NCI-H345 treated with DMSO at 0.1 percent for 48 hours (cell line): ENCODE measurements around the gene ZNF689.

Experiments
- DNase-seq: peaks from one replicate; lab custom pipeline; 2025; ENCODE audit not compliant: unreplicated experiment; lab: John Stamatoyannopoulos, UW

Gene ZNF689

DNA sequence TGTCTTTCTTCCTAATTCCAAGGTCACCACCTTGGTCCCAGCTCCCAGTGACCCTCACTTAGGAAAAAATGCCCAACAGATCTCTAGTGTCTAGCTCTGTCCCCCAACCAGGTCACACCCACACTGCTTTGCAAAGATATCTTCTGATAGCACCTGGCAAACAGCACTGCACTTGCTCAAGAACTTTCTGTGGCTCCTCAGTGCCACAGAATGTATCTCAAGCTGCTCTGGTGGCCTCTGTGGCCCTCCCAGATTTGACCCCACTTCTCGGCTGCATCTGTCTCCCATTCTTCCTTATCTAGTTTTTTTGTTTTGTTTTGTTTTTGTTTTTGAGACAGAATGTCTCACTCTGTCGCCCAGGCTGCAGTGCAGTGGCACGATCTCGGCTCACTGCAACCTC is 43.7 kb downstream of the ZNF689 start:
- DNase-seq = no peak

DNA sequence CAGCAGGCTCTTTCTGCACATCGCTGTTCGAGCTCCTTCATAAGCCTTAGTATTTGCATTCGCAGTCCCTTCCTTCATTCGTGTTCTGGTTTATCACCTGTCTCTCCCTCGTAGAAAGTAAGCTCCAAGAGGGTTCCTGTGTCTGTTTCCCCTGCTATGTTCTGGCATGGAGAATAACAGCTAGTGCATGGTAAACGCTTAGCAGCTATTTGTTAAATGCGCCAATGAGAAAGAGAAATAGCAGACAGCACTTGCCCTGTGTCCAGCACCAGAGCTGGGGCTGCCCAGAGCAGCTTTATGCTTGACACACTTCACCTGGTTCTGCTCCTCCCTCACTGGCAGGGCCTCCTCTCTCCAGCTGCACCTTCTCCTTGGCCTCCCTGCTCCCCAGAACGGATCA is 44.2 kb downstream of the ZNF689 start:
- DNase-seq = no peak

DNA sequence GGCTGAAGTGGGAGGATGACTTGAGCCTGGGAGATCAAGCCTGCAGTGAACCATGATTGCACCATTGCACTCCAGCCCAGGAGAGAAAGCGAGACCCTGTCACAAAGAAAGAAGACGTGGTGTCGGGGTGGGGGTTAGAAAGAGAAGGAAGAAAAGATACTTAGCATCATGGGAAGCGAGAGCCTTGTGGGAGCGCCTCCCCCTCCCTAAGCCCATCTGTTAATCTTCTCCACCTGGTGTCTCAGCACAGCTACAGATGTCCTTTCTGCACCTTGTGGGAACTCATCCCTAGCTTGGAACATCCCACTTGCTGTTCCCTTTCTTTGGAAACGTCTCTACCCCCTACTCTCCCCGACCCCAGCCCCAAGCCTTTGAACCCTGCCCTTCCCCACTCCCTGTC is 44.7 kb downstream of the ZNF689 start:
- DNase-seq = no peak

DNA sequence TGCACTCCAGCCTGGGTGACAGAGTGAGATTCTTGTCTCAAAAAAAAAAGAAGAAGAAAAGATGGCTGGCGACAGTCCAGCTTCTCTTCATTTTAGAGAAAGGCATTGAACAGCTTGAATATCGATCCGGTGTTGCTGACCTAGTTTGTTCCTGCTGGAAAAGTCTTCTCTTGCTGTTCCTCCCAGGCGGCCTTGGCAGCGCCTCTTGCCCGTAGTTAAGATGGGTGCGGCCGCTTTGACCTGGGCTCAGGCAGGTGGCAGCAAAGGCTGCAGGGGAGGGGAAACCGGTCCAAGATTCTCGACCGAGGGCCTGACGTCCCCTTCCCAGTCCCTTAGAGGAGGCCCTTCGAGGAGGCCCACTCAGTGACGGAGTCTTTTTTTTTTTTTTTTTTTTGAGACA is 48.2 kb downstream of the ZNF689 start:
- no peak for DNase-seq

DNA sequence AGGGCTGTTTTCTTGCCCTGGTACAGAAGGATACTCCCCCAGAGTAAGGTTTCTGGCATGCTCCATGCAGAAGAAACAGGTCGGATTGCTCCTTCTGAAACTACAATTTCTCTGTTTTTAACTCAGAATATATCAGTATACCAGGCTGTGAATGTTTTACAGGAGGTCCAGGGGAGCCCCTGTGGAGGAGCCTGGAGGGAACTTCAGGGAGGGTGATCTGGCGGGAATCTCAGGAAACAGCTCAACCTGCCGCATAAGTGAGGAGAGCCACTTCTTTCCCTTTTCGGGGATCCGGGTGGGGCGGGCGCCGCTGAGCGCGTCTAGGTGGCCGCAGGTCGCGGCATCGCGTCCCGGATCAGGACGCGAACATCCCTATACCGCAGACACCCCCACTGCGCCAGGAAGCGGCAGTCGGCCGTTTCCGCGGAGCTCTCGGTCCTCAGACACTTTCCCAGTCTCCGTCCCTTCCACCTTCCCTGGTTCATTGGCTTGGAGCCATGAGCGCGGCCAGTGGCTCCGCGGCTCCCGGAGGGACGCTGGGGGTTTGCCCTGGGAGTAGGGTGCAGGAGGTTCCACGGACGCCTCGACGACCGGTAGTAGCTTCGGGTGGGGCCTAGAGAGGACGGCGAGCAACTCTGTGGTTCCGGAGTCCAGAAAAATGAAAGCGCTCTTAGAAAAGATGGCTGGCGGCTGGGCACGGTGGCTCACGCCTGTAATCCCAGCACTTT is 48.9 kb downstream of the ZNF689 start:
- DNase-seq = no peak

DNA sequence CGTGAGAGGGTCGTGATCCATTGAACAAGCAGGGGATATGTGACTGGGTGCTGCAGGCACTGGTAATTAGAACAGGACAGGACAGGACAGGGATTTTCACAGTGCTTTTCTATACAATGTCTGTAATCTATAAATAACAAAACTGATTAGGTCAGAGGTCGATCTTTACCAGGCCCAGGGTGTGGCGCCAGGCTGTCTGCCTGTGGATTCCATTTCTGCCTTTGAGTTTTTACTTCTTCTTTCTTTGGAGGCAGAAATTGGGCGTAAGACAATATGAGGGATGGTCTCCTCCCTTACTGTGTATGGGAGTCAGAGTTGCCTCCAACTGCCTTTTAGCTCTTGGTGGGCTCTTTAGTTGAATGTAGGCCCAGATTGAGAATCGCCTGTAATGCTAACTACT is 50.5 kb downstream of the ZNF689 start:
- DNase-seq = no peak

DNA sequence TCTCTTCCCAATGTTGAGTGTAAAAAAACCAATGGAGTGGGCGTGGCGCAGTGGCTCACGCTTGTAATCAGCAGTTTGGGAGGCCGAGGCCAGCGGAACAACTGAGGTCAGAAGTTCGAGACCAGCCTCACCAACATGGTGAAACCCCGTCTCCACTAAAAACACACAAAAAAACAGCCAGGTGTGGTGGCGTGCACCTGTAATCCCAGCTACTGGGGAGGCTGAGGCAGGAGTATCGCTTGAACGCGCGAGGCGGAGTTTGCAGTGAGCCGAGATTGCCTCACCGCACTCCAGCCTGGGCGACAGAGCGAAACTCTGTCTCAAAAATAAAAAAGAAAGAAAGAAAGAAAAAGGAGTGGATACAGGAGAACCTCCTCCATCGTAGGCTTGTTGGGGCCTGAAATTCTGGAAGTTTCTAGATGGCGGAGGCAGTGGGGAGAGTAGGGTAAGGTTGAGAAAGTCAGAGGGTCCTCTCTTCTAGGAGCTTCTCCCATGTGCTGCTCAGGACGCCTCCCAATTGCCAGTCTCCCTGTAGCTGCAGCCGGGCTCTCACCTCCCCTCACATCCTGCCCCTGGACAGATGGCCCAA is 51.3 kb downstream of the ZNF689 start:
- DNase-seq = no peak

DNA sequence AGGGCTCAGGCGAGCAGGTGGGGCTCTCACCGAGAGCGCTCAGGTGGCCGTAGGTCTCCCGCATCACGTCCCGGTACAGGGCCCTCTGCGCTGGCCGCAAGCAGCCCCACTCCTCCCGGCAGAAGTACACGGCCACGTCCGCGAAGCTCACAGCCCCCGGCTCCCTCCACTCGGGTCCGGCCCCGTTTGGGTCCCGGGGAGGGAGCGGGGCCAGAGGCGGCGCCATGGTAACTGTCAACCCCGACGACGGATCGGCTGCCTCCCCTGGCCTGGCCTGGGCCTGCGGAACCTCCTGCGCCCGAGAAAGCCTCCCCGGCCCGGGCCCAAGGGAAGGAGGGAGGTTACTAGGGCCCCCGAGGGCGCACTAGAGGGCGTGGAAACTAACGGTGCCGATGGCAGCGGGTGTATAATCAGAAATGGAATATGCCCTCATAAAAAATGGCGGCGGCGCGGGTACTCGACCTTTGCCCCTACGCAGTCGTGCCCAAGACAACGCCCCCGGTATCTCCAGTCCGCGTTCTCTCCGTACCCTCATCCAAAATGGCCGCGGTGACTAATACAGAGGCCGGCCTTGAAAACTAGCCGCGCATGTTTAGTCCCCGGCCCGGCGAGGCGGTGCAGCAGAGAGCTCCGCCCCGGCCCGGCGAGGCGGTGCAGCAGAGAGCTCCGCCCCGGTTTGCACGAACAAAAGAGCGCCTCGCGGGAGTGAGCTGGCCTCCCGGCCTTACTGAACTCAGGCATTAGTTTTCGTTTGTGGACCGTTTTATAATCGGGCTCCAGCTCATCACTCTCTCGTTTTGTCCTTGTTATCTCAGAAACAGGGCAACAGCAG is 52.0 kb downstream of the ZNF689 start, which contains the start of gene ZNF764:
TSS of gene ZNF764 (minus strand) at position 418 of the 832 bp plus-strand sequence. CDS start at position 226, 192 bp downstream.
- peak; percentile 99 for DNase-seq

DNA sequence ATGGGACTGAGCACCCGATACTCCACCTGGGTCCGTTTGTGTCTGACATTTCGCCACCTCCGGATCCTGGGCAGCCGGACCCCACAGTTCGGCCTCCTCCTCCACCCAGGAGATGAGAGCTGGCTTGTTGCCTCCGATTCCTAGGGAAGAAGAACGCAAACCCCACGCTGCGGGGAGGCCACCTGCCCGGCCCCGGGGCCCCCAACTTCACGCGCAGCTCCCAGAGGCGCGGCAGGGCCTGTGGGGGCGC is 52.6 kb downstream of the ZNF689 start:
- DNase-seq = no peak

DNA sequence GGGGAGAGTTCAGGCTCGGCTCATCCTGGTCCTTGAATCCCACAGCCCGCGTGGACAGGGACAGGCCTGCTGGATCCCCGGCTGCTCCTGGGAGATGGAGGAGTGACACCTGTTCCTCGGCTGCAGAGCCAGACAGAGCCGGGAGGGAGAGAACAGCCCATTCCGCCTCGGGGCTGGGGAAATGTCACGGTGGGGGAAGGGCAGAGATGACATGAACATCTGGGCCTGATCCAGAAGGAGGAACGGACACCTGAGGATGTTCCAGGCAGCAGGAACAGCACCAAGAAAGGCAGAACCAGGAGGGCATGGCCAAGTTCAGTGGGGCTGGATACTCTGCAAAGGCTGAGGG is 54.1 kb downstream of the ZNF689 start:
- no peak for DNase-seq

DNA sequence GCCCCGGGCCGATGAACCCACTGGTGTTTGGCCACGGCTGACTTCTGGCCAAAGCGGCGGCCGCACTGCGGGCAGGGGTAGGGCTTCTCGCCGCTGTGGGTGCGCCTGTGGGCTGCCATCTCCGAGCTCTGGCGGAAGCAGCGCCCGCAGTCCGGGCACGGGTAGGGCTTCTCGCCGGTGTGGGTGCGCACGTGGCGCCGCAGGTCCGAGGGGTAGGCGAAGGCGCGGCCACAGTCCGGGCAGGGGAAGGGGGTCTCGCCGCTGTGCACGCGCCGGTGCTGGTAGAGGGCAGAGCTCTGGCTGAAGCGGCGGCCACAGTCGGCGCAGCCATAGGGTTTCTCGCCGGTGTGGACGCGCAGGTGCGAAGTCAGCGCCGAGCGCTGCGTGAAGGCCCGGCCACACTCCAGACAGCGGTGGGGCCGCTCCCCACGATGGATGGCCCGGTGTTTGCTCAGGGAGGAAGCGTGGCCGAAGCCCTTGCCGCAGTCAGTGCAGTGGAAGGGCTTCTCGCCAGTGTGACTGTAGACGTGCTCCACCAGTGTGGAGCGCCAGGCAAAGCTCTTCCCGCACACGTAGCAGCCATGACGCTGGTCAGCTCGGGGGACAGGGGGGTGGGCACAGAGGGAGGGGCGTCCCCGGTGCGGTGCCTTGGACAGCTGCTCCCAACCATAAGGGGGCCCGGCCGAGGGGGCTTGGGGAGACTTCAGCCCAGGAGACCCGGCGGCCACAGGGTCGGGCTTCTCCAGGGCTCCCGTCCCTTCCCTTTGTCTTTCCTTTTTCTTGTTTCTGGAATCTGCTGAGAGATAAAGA is 54.7 kb downstream of the ZNF689 start:
- DNase-seq = no peak

DNA sequence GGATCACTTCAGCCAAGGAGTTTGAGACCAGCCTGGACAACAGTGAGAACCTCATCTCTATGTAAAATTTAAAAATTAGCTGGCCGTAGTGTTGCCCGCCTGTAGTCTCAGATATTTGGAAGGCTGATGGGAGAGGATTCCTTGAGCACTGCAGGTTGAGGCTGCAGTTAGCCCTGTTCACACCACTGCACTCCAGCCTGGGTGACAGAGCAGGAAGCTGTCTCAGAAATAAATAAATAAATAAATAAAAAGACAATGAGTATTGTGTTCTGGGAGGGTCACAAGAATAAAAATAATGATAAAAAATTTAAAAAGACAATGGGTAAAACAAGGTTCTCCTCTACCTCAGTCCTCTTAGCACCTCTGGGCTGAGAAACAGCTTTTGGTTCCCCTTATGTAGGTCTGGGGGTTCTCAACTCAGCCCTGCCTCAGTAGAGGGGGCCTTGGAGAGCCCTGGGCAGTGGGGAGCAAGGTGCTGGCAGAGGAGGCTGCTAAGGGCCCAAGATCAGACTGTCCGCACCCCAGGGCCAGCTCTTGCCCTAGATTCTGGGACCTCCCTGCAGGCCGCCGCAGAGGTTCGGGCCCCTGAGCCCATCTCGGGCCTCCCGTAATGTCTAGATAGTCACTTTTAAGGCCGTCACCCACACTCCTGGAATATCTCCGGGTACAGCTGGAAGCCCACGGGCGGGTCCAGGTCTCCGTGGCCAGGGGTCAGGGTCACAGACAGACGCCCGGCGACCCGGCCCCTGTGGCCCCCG is 55.5 kb downstream of the ZNF689 start:
- no peak for DNase-seq

DNA sequence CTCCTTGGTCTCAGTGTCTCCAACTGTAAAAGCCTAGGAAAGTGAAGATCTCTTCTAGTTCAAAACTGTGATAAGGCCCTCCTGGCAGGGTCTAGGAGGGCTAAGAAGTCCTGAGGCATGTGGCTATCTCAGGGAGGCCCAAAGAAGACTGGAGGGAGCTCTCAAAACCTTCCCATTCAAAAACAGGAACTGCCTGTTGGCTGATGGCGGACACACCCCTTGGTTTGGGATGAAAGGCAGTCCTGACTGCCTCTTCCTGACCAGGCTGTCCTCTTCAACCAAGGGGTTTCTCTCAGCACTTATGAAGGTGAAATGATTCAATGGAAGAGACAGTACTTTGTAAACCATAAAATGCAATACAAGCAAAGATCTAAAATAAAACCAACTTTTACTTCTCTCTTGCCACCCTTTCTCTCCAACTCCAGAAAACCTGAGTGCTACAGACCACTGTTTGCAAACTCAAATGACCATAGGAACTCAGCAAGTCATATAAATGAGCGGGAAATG is 56.7 kb downstream of the ZNF689 start:
- no peak for DNase-seq

DNA sequence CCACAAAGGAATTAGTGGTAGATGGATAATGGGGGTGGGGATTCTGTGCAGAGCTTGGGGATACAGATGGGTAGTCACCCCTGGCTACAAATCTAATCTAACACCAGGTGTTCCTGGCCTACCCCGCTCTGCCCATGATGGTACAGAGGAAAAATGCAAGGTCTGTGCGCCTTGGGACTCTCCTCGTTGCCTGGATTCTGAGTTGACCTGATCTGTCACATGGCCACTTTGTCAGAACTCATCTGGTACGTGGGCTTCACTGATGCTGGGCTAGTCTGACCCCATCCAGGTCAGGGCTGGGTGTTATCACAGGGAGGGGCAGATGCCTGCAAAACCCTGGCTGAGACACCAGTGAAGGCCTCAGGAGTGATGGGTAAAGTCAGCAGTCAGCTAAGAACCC is 57.2 kb downstream of the ZNF689 start:
- no peak for DNase-seq
